Measurements from ENCODE around the gene PRDM16. TPM values are rescaled to one million over a fixed set of nuclear protein-coding genes. Genes with fewer than 3 reads are reported as not detected.

The PRDM16 gene
- total RNA-seq, 1 experiment from 2014 or later: 0.17 TPM

GRCh38 chr1:3129133-3129490, 60.1 kb downstream of the PRDM16 start:
- TF ChIP-seq, protein P1, sequence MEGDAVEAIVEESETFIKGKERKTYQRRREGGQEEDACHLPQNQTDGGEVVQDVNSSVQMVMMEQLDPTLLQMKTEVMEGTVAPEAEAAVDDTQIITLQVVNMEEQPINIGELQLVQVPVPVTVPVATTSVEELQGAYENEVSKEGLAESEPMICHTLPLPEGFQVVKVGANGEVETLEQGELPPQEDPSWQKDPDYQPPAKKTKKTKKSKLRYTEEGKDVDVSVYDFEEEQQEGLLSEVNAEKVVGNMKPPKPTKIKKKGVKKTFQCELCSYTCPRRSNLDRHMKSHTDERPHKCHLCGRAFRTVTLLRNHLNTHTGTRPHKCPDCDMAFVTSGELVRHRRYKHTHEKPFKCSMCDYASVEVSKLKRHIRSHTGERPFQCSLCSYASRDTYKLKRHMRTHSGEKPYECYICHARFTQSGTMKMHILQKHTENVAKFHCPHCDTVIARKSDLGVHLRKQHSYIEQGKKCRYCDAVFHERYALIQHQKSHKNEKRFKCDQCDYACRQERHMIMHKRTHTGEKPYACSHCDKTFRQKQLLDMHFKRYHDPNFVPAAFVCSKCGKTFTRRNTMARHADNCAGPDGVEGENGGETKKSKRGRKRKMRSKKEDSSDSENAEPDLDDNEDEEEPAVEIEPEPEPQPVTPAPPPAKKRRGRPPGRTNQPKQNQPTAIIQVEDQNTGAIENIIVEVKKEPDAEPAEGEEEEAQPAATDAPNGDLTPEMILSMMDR (conservative IDR thresholded peaks at IDR 0.05): no peak
- Histone ChIP-seq H3K14ac (ENCODE audit: insufficient read depth, low read length) (no peak overlapping the region), H3K79me1 (ENCODE audit: insufficient read depth, low read depth, low read length, poor library complexity, severe bottlenecking) (no peaks in the 10 kb centered on the region), H3K4me1 (ENCODE audit: insufficient read depth, low read length) (no peaks in the 10 kb centered on the region; the same call in 1 of the 2 replicates), H4K8ac (replicated peaks; ENCODE audit: insufficient read length, low read depth, low read length) (peak overlapping the region; percentile 6), H3K56ac (ENCODE audit: insufficient read length, low read depth, low read length) (no peak overlapping the region), H2BK5ac (ENCODE audit: insufficient read length, low read length) (no peak overlapping the region), H3K4ac (ENCODE audit: low read depth, low read length) (no peak overlapping the region), H2AFZ (ENCODE audit: low read length) (no peak overlapping the region), H3K27ac (ENCODE audit: insufficient read length, low read depth, low read length) (no peak overlapping the region), H3K9ac (ENCODE audit: extremely low read depth, insufficient read length, low read length) (no peak overlapping the region), H3K23me2 (ENCODE audit: insufficient read length, low read depth, low read length, poor library complexity, severe bottlenecking) (no peaks in the 10 kb centered on the region), H2BK120ac (ENCODE audit: low read depth, low read length, poor library complexity, severe bottlenecking) (no peak overlapping the region), H3K79me2 (ENCODE audit: insufficient read depth, low read length) (no peaks in the 10 kb centered on the region), H3K4me2 (ENCODE audit: insufficient read depth, insufficient read length, low read length) (no peak overlapping the region), H3K9me3 (ENCODE audit: control insufficient read depth, low read depth, low read length) (no peaks in the 10 kb centered on the region), H4K20me1 (ENCODE audit: control insufficient read depth, insufficient read depth, insufficient read length) (no peaks in the 10 kb centered on the region), H3K27me3 (ENCODE audit: insufficient read depth, low read length) (no peaks in the 10 kb centered on the region), H3K23ac (ENCODE audit: insufficient read length, low read depth, low read length) (peak overlapping the region; percentile 17), H3K18ac (ENCODE audit: insufficient read length, low read depth, low read length) (no peak overlapping the region), H2AK5ac (ENCODE audit: insufficient read length, low read length) (no peak overlapping the region), H2BK15ac (ENCODE audit: low read depth, low read length) (no peak overlapping the region), H4K91ac (ENCODE audit: insufficient read length, low read depth, low read length) (no peak overlapping the region), H2BK20ac (ENCODE audit: low read depth, low read length, poor library complexity, severe bottlenecking) (no peak overlapping the region), H2BK12ac (ENCODE audit: insufficient read length, low read depth, low read length) (no peak overlapping the region), H4K5ac (ENCODE audit: insufficient read length, low read depth, low read length) (no peak overlapping the region), H3T11ph (ENCODE audit: low read length) (no peak overlapping the region)
- no peaks in the 10 kb centered on the region; a peak in 1 of 5 replicates for H3K9me3 Mint-ChIP-seq
- H3K4me3 Mint-ChIP-seq: no peak overlapping the region
- H3K27ac Mint-ChIP-seq: peak overlapping the region in 1 of 3 experiments; percentile 27; a peak in 2 of 7 replicates
- H3K36me3 Mint-ChIP-seq (ENCODE audit: insufficient read depth in 1 of 3, low read depth in 3 of 3): no peaks in the 10 kb centered on the region
- no CpG with 5 or more reads among the region's 8 CpGs for WGBS (ENCODE audit: extremely low coverage, insufficient read length, low lambda C conversion rate)
- H3K4me1 Mint-ChIP-seq: peaks cover 13 to 17% of the 10 kb centered on the region in 2 experiments
- no peak for DNase-seq
- H3K27me3 Mint-ChIP-seq (ENCODE audit: low read depth): peaks cover 3% of the 10 kb centered on the region; the same call in 1 of the 2 replicates

Data from H9 (cell line).